Fibroblast of lung (primary cell): Measurements from ENCODE around the gene ZBTB12.

Experiments
- CTCF ChIP-seq, 2 donors: IDR thresholded peaks in 1 of 2; conservative IDR thresholded peaks in 1 of 2; 1 replicate in 1 of 2; 2 replicates in 1 of 2; pipeline ENCODE4 v1.5.1; 2011 to 2012; ENCODE audit warnings: low read length in 2 of 2, control low read depth in 1 of 2, inconsistent platforms in 1 of 2, low read depth in 1 of 2, mild to moderate bottlenecking in 1 of 2
- EZH2 ChIP-seq: IDR thresholded peaks from 2 replicates; pipeline ENCODE4 v1.5.1; 2012; ENCODE audit warnings: low read length, control low read depth, mild to moderate bottlenecking; ENCODE audit errors: missing control alignments

GRCh38 chr6:31930962-31931361 lies 29.1 kb upstream of the ZBTB12 start:
- no peak for TF ChIP-seq CTCF (conservative IDR thresholded peaks at IDR 0.05 in 1 of 2, IDR thresholded peaks at IDR 0.05 in 1 of 2; ENCODE audit: low read depth in 1 of 2, low read length in 2 of 2)
- TF ChIP-seq EZH2: no peak
